Right cardiac atrium (tissue), 5 donors: ENCODE data around the gene DLGAP4. TPM values are rescaled to one million over a fixed set of nuclear protein-coding genes. Genes with fewer than 3 reads are reported as not detected.
"Not testable (repeated sequence)": the region's sequence is repeated elsewhere in the genome, so short reads cannot be mapped to it uniquely, and the experiment has no call there.

Experiments used
- ATAC-seq, 2 donors: fragments of 200-7000 bp; cut with Tn5 transposase; one replicate each; pipeline versions ENCODE4 v1.8.0 to v1.9.1; 2020; ENCODE audit warnings: moderate library complexity in 2 of 2, mild to moderate bottlenecking in 1 of 2
- DNase-seq, 3 donors: peaks; one replicate each; pipeline ENCODE4 v3.0.0-alpha.2; 2020
- H3K27ac ChIP-seq: one replicate; pipeline ENCODE4 v1.5.1; 2013; ENCODE audit warnings: mild to moderate bottlenecking, low read length, control low read depth, moderate library complexity
- H3K27me3 ChIP-seq: one replicate; pipeline ENCODE4 v1.6.1; 2013; ENCODE audit not compliant: control insufficient read depth, insufficient read depth
- H3K4me1 ChIP-seq: one replicate; pipeline ENCODE4 v1.6.1; 2013; ENCODE audit warnings: low read length; ENCODE audit not compliant: control insufficient read depth, insufficient read depth
- H3K4me3 ChIP-seq: one replicate; pipeline ENCODE4 v1.5.1; 2013; ENCODE audit warnings: low read length, control low read depth
- H3K9me3 ChIP-seq: one replicate; pipeline ENCODE4 v1.6.1; 2013; ENCODE audit warnings: low read length; ENCODE audit not compliant: control insufficient read depth
- WGBS: extraction: QIAGEN DNeasy Blood & Tissue Kit; methylation state at CpG from one replicate; pipeline ENCODE4 v1.1.7; 2013; 5-methylcytosine and 5-hydroxymethylcytosine counted together
- intact Hi-C, 4 donors: fragments of 100-400 bp; cut with DNase I; formaldehyde crosslinking; loops; one replicate each; pipeline versions ENCODE4 v1.11.0 to v1.14.0; 2022 to 2023
- polyA plus RNA-seq: library from polyadenylated mRNA; stranded (reverse); fragments of 200-250 nt; gene quantifications from one replicate; pipeline ENCODE4 v1.2.3, GENCODE V29; 2013
- total RNA-seq, 4 donors: library from RNA; stranded (reverse); fragmentation: NEBNext Ultra II Directional; extraction: Animal tissue kit (Norgen Biotek cat#: 25700); gene quantifications; one replicate each; pipeline ENCODE4 v1.2.1, GENCODE V29; 2021
- donor health status: healthy with polysubstance abuse.
- donor health status: DM: no; HTN: yes; CAD: no.
- donor health status: DM: no; HTN: no; CAD: no.
- donor health status: DM: no; HTN: yes; CAD: no; lungs with severe emphysema.
- donor health status: DM: yes; HTN: yes; CAD: no.

The DLGAP4 gene
- total and polyA plus RNA-seq, 5 donors: 40.7 to 60.5 (median 42.8) TPM

GRCh38 chr20:36475054-36475453 lies 168.9 kb downstream of the DLGAP4 start:
- not testable (repeated sequence) for ATAC-seq, H3K27ac ChIP-seq
- H3K4me1 ChIP-seq: peaks cover 48% of the 10 kb centered on the region

GRCh38 chr20:36477475-36477874 lies 171.3 kb downstream of the DLGAP4 start:
- Histone ChIP-seq H3K4me3 (no peak overlapping the region), H3K27me3 (no peaks in the 10 kb centered on the region), H3K27ac (no peak overlapping the region), H3K4me1 (peaks cover 59% of the 10 kb centered on the region), H3K9me3 (no peaks in the 10 kb centered on the region)
- no peak for ATAC-seq
- intact Hi-C loops: no loop called here
- DNase-seq: peak in 2 of 3 donors; percentile 1 to 12
- WGBS: 94% methylated on average over 1 of the region's 1 CpG

More at GRCh38 chr20:36475054-36475453, 168.9 kb downstream of the DLGAP4 start:
- WGBS: 85% methylated on average over 8 of the region's 8 CpGs
- H3K27me3 ChIP-seq, intact Hi-C loops, H3K4me3 ChIP-seq, H3K9me3 ChIP-seq: not testable (repeated sequence)
- peak in 2 of 3 donors; percentile 11 to 12 for DNase-seq

- intact Hi-C loops: no loop called here
- H3K4me1 ChIP-seq: peaks cover 54% of the 10 kb centered on the region
Observed at GRCh38 chr20:36478137-36478905, 172.2 kb downstream of the DLGAP4 start.

GRCh38 chr20:36479938-36480337 lies 173.8 kb downstream of the DLGAP4 start:
- ATAC-seq (no peak), DNase-seq (no peak)
- 75% methylated on average over 2 of the region's 2 CpGs for WGBS
- Histone ChIP-seq H3K27me3 (no peaks in the 10 kb centered on the region), H3K4me3 (no peak overlapping the region), H3K27ac (no peak overlapping the region), H3K9me3 (no peaks in the 10 kb centered on the region), H3K4me1 (peaks cover 55% of the 10 kb centered on the region)
- intact Hi-C loops: no loop called here

More at GRCh38 chr20:36478137-36478905, 172.2 kb downstream of the DLGAP4 start:
- H3K9me3 ChIP-seq: no peaks in the 10 kb centered on the region
- no peaks in the 10 kb centered on the region for H3K27me3 ChIP-seq
- DNase-seq (peak in 2 of 3 donors; percentile 14 to 31), ATAC-seq (no peak)
- no peak overlapping the region for H3K4me3 ChIP-seq
- WGBS: 58% methylated on average over 7 of the region's 7 CpGs
- no peak overlapping the region for H3K27ac ChIP-seq

GRCh38 chr20:36480456-36481048 lies 174.4 kb downstream of the DLGAP4 start:
- H3K9me3 ChIP-seq: no peaks in the 10 kb centered on the region
- H3K4me1 ChIP-seq: peaks cover 56% of the 10 kb centered on the region
- no peak overlapping the region for H3K4me3 ChIP-seq
- DNase-seq (peak in 2 of 3 donors; percentile 1 to 7), ATAC-seq (no peak)
- intact Hi-C loops: no loop called here
- H3K27me3 ChIP-seq: no peaks in the 10 kb centered on the region
- no peak overlapping the region for H3K27ac ChIP-seq
- WGBS: 67% methylated on average over 5 of the region's 5 CpGs

- Histone ChIP-seq H3K4me3 (no peak overlapping the region), H3K4me1 (peaks cover 59% of the 10 kb centered on the region), H3K27ac (peak overlapping the region; percentile 54), H3K27me3 (no peaks in the 10 kb centered on the region), H3K9me3 (no peaks in the 10 kb centered on the region)
- ATAC-seq (no peak), DNase-seq (peak in 2 of 3 donors; percentile 7 to 20)
- intact Hi-C loops: no loop called here
- 65% methylated on average over 9 of the region's 9 CpGs for WGBS
Observed at GRCh38 chr20:36481380-36482043, 175.4 kb downstream of the DLGAP4 start.

- peak; percentile 45 to 75 (median 73) for DNase-seq
- Histone ChIP-seq H3K4me1 (peaks cover 63% of the 10 kb centered on the region), H3K27ac (peak overlapping the region; percentile 91), H3K4me3 (no peak overlapping the region), H3K27me3 (no peaks in the 10 kb centered on the region), H3K9me3 (no peaks in the 10 kb centered on the region)
- peak; percentile 73 to 86 for ATAC-seq
- intact Hi-C loops: no loop called here
- 40% methylated on average over 8 of the region's 8 CpGs for WGBS
Observed at GRCh38 chr20:36482044-36482473, 175.9 kb downstream of the DLGAP4 start.

- Histone ChIP-seq H3K4me1 (peaks cover 63% of the 10 kb centered on the region), H3K27ac (peak overlapping the region; percentile 91), H3K27me3 (no peaks in the 10 kb centered on the region), H3K4me3 (no peak overlapping the region), H3K9me3 (no peaks in the 10 kb centered on the region)
- 57% methylated on average over 5 of the region's 5 CpGs for WGBS
- DNase-seq (peak in 2 of 3 donors; percentile 4 to 52), ATAC-seq (peak; percentile 5 to 8)
- intact Hi-C loops: no loop called here
Observed at GRCh38 chr20:36483209-36483918, 177.2 kb downstream of the DLGAP4 start.

- Histone ChIP-seq H3K4me1 (peaks cover 55% of the 10 kb centered on the region), H3K9me3 (no peaks in the 10 kb centered on the region), H3K27me3 (no peaks in the 10 kb centered on the region), H3K4me3 (no peak overlapping the region), H3K27ac (peak overlapping the region; percentile 47)
- peak; percentile 7 to 14 for ATAC-seq
- intact Hi-C loops: no loop called here
- 48% methylated on average over 8 of the region's 8 CpGs for WGBS
- DNase-seq: peak in 2 of 3 donors; percentile 34 to 43
Observed at GRCh38 chr20:36483919-36484808, 178.0 kb downstream of the DLGAP4 start.

GRCh38 chr20:36485286-36485685 lies 179.1 kb downstream of the DLGAP4 start:
- 91% methylated on average over 3 of the region's 3 CpGs for WGBS
- intact Hi-C loops: no loop called here
- H3K27ac ChIP-seq: no peak overlapping the region

More at GRCh38 chr20:36485286-36485685, 179.1 kb downstream of the DLGAP4 start:
- Histone ChIP-seq H3K4me1 (peaks cover 47% of the 10 kb centered on the region), H3K27me3 (no peaks in the 10 kb centered on the region), H3K4me3 (no peak overlapping the region), H3K9me3 (no peaks in the 10 kb centered on the region)
- DNase-seq: no peak
- ATAC-seq: no peak
